Rectal smooth muscle tissue (tissue), 1 donor: ENCODE measurements around the gene EGFL7.
"Not testable (repeated sequence)": the region's sequence is repeated elsewhere in the genome, so short reads cannot be mapped to it uniquely, and the experiment has no call there.

Source experiments
- H3K27ac ChIP-seq: one replicate; pipeline ENCODE4 v1.7.0; 2013; ENCODE audit warnings: low read depth, low read length, inconsistent platforms
- H3K27me3 ChIP-seq: one replicate; pipeline ENCODE4 v1.7.0; 2013; ENCODE audit warnings: low read length; ENCODE audit not compliant: control insufficient read depth, insufficient read depth
- H3K36me3 ChIP-seq: one replicate; pipeline ENCODE4 v1.7.0; 2013; ENCODE audit warnings: low read length; ENCODE audit not compliant: control insufficient read depth, insufficient read depth
- H3K4me1 ChIP-seq: one replicate; pipeline ENCODE4 v1.7.0; 2013; ENCODE audit warnings: low read length; ENCODE audit not compliant: control insufficient read depth, insufficient read depth
- H3K4me3 ChIP-seq: one replicate; pipeline ENCODE4 v1.7.0; 2013; ENCODE audit warnings: low read length
- H3K9ac ChIP-seq: one replicate; pipeline ENCODE4 v1.7.0; 2013; ENCODE audit warnings: low read length

Gene EGFL7

GRCh38 chr9:136694872-136695247 is 32.1 kb downstream of the EGFL7 start:
- peaks cover 7% of the 10 kb centered on the region for H3K4me1 ChIP-seq
- H3K9ac ChIP-seq, result no peak overlapping the region
- H3K4me3 ChIP-seq, result no peak overlapping the region
- no peak overlapping the region for H3K27ac ChIP-seq
- no peaks in the 10 kb centered on the region for H3K27me3 ChIP-seq
- H3K36me3 ChIP-seq, result no peaks in the 10 kb centered on the region

GRCh38 chr9:136695435-136695895 is 32.7 kb downstream of the EGFL7 start:
- Histone ChIP-seq H3K27me3 (no peaks in the 10 kb centered on the region), H3K4me3 (no peak overlapping the region), H3K9ac (no peak overlapping the region), H3K4me1 (peaks cover 6% of the 10 kb centered on the region), H3K36me3 (no peaks in the 10 kb centered on the region), H3K27ac (no peak overlapping the region)

GRCh38 chr9:136695955-136696354 is 33.2 kb downstream of the EGFL7 start:
- Histone ChIP-seq H3K4me1 (peaks cover 1% of the 10 kb centered on the region), H3K27ac (no peak overlapping the region), H3K4me3 (no peak overlapping the region), H3K36me3 (no peaks in the 10 kb centered on the region), H3K9ac (no peak overlapping the region), H3K27me3 (no peaks in the 10 kb centered on the region)

GRCh38 chr9:136696502-136696901 is 33.8 kb downstream of the EGFL7 start:
- H3K36me3 ChIP-seq, result no peaks in the 10 kb centered on the region
- H3K4me1 ChIP-seq, result no peaks in the 10 kb centered on the region
- peaks cover under 1% of the 10 kb centered on the region for H3K27me3 ChIP-seq
- no peak overlapping the region for H3K4me3 ChIP-seq
- no peak overlapping the region for H3K27ac ChIP-seq
- no peak overlapping the region for H3K9ac ChIP-seq

GRCh38 chr9:136697146-136697820 is 34.6 kb downstream of the EGFL7 start:
- Histone ChIP-seq H3K27ac (no peak overlapping the region), H3K9ac (no peak overlapping the region), H3K27me3 (peaks cover 4% of the 10 kb centered on the region), H3K36me3 (no peaks in the 10 kb centered on the region), H3K4me1 (no peaks in the 10 kb centered on the region), H3K4me3 (no peak overlapping the region)

GRCh38 chr9:136697821-136698526 is 35.3 kb downstream of the EGFL7 start:
- Histone ChIP-seq H3K36me3 (no peaks in the 10 kb centered on the region), H3K4me1 (no peaks in the 10 kb centered on the region), H3K27ac (no peak overlapping the region), H3K9ac (no peak overlapping the region), H3K27me3 (peaks cover 4% of the 10 kb centered on the region), H3K4me3 (no peak overlapping the region)

GRCh38 chr9:136698635-136699246 is 36.0 kb downstream of the EGFL7 start:
- no peak overlapping the region for H3K27ac ChIP-seq

GRCh38 chr9:136700304-136700703 is 37.6 kb downstream of the EGFL7 start:
- Histone ChIP-seq H3K36me3 (no peaks in the 10 kb centered on the region), H3K27me3 (peaks cover 4% of the 10 kb centered on the region)

More at GRCh38 chr9:136698635-136699246, 36.0 kb downstream of the EGFL7 start:
- Histone ChIP-seq H3K36me3 (no peaks in the 10 kb centered on the region), H3K27me3 (peaks cover 4% of the 10 kb centered on the region), H3K9ac (no peak overlapping the region), H3K4me1 (no peaks in the 10 kb centered on the region), H3K4me3 (no peak overlapping the region)

GRCh38 chr9:136700959-136701667 is 38.4 kb downstream of the EGFL7 start:
- no peak overlapping the region for H3K27ac ChIP-seq
- H3K4me3 ChIP-seq, result no peak overlapping the region
- peaks cover 4% of the 10 kb centered on the region for H3K27me3 ChIP-seq
- no peak overlapping the region for H3K9ac ChIP-seq
- H3K36me3 ChIP-seq, result no peaks in the 10 kb centered on the region
- no peaks in the 10 kb centered on the region for H3K4me1 ChIP-seq

More at GRCh38 chr9:136700304-136700703, 37.6 kb downstream of the EGFL7 start:
- Histone ChIP-seq H3K9ac (no peak overlapping the region), H3K27ac (no peak overlapping the region), H3K4me1 (no peaks in the 10 kb centered on the region), H3K4me3 (no peak overlapping the region)

- Histone ChIP-seq H3K4me1 (no peaks in the 10 kb centered on the region), H3K27me3 (peaks cover 4% of the 10 kb centered on the region), H3K36me3 (no peaks in the 10 kb centered on the region), H3K27ac (no peak overlapping the region), H3K4me3 (no peak overlapping the region), H3K9ac (no peak overlapping the region)
Observed at GRCh38 chr9:136701668-136702053, 38.9 kb downstream of the EGFL7 start.

- H3K4me1 ChIP-seq, result no peaks in the 10 kb centered on the region
- H3K27me3 ChIP-seq, result peaks cover 4% of the 10 kb centered on the region
- H3K4me3 ChIP-seq, result no peak overlapping the region
- H3K9ac ChIP-seq, result no peak overlapping the region
- no peak overlapping the region for H3K27ac ChIP-seq
- no peaks in the 10 kb centered on the region for H3K36me3 ChIP-seq
Observed at GRCh38 chr9:136703276-136703860, 40.7 kb downstream of the EGFL7 start.

GRCh38 chr9:136704741-136705140 is 42.0 kb downstream of the EGFL7 start:
- H3K27ac ChIP-seq, H3K4me3 ChIP-seq, H3K4me1 ChIP-seq, H3K36me3 ChIP-seq, H3K27me3 ChIP-seq, H3K9ac ChIP-seq: not testable (repeated sequence)
